HG03378 (cell line): ENCODE measurements around the gene TCAP.

Experiments used
- ATAC-seq: cut with Tn5 transposase; IDR thresholded peaks from one replicate; pipeline ENCODE4 v1.9.1; 2021; ENCODE audit warnings: mild to moderate bottlenecking, moderate library complexity; ENCODE audit not compliant: unreplicated experiment

TCAP gene

GRCh38 chr17:39648616-39649366 is 16.4 kb upstream of the TCAP start:
- no peak for ATAC-seq

GRCh38 chr17:39650121-39650579 is 15.0 kb upstream of the TCAP start:
- no peak for ATAC-seq

GRCh38 chr17:39651923-39652586 is 13.1 kb upstream of the TCAP start:
- ATAC-seq: no peak

GRCh38 chr17:39652587-39653315 is 12.4 kb upstream of the TCAP start:
- ATAC-seq: no peak

GRCh38 chr17:39653316-39653661 is 11.9 kb upstream of the TCAP start:
- ATAC-seq: no peak

GRCh38 chr17:39653662-39654331 is 11.4 kb upstream of the TCAP start:
- no peak for ATAC-seq

- ATAC-seq: no peak
Measured at GRCh38 chr17:39655105-39655504, 10.0 kb upstream of the TCAP start.

- no peak for ATAC-seq
Measured at GRCh38 chr17:39658346-39658745, 6.8 kb upstream of the TCAP start.

- no peak for ATAC-seq
Measured at GRCh38 chr17:39658760-39659159, 6.4 kb upstream of the TCAP start.

- no peak for ATAC-seq
Measured at GRCh38 chr17:39659279-39660010, 5.7 kb upstream of the TCAP start.

- no peak for ATAC-seq
Measured at GRCh38 chr17:39660011-39660360, 5.2 kb upstream of the TCAP start.

- no peak for ATAC-seq
Measured at GRCh38 chr17:39660397-39661385, 4.5 kb upstream of the TCAP start.

GRCh38 chr17:39661744-39662541 is 3.2 kb upstream of the TCAP start:
- ATAC-seq: no peak

GRCh38 chr17:39662551-39663339 is 2.4 kb upstream of the TCAP start:
- no peak for ATAC-seq

GRCh38 chr17:39663340-39663687 is 1.8 kb upstream of the TCAP start:
- ATAC-seq: no peak

GRCh38 chr17:39663688-39664580 is 1.2 kb upstream of the TCAP start:
- ATAC-seq: no peak

GRCh38 chr17:39665642-39666224 is 584 bp downstream of the TCAP start:
- ATAC-seq: no peak
